ENCODE measurements around the gene SHANK3. TPM values are rescaled to one million over a fixed set of nuclear protein-coding genes. Genes with fewer than 3 reads are reported as not detected.

SHANK3 gene
- total and polyA plus RNA-seq, 2 donors (not counting 3 experiments of a cell fraction or from before 2014, with no cell fraction given) = 26.1 to 158 TPM

GRCh38 chr22:50714631-50715179 is 42.1 kb downstream of the SHANK3 start:
- no peak for FAIRE-seq
- no peaks in the 10 kb centered on the region for H3K9me3 ChIP-seq (replicated peaks; ENCODE audit: control insufficient read depth, insufficient read depth, low read length)
- ChIA-PET POLR2A (no interaction called here), CTCF (no interaction called here)
- no peak overlapping the region for H3K4me2 ChIP-seq (ENCODE audit: insufficient read depth, low read length)
- no peak overlapping the region for H2AFZ ChIP-seq (ENCODE audit: low read depth, low read length)
- peaks cover 11% of the 10 kb centered on the region for H3K79me2 ChIP-seq (ENCODE audit: control insufficient read depth, insufficient read depth, low read length)
- H3K27me3 ChIP-seq (ENCODE audit: control insufficient read depth in 2 of 2, insufficient read depth in 2 of 2, low read length in 2 of 2) = no peaks in the 10 kb centered on the region
- H4K20me1 ChIP-seq (replicated peaks; ENCODE audit: control insufficient read depth, extremely low read depth, insufficient read depth, low read length) = no peaks in the 10 kb centered on the region
- no peak overlapping the region for H3K9ac ChIP-seq (replicated peaks; ENCODE audit: extremely low read depth, insufficient read depth, low read length)
- H3K4me1 ChIP-seq (ENCODE audit: control insufficient read depth, extremely low read depth, insufficient read depth, low read length) = no peaks in the 10 kb centered on the region
- intact Hi-C loops (cut with micrococcal nuclease) = no loop called here
- TF ChIP-seq EZH2 (IDR thresholded peaks at IDR 0.05; ENCODE audit: borderline replicate concordance, low read depth, low read length, severe bottlenecking) = no peak
- no peak for TF ChIP-seq FOS (IDR thresholded peaks at IDR 0.05; ENCODE audit: borderline replicate concordance, insufficient read depth, low read length)
- no peak for TF ChIP-seq JUN (IDR thresholded peaks at IDR 0.05; ENCODE audit: borderline replicate concordance, insufficient read depth, insufficient read length, low read depth)
- peak; percentile 42 for TF ChIP-seq POLR2A (IDR thresholded peaks at IDR 0.05; ENCODE audit: low read depth, low read length)
- TF ChIP-seq CTCF (IDR thresholded peaks at IDR 0.05; ENCODE audit: extremely low read depth in 1 of 2, insufficient read depth in 1 of 2, low read depth in 1 of 2, low read length in 2 of 2) = no peak
- no peak for TF ChIP-seq MAX (IDR thresholded peaks at IDR 0.05; ENCODE audit: insufficient read depth, insufficient read length)
- no peaks in the 10 kb centered on the region for H3K9me1 ChIP-seq (replicated peaks; ENCODE audit: control insufficient read depth, extremely low read depth, insufficient read depth, low read length)
- dilution Hi-C loops (cut with MboI; ENCODE audit: extremely low pct_ligation_motif_present, low sequenced_read_pairs) = no loop called here
- peaks cover 32 to 83% of the 10 kb centered on the region in 2 experiments for H3K36me3 ChIP-seq (ENCODE audit: control insufficient read depth in 2 of 2, extremely low read depth in 1 of 2, insufficient read depth in 2 of 2, low read length in 2 of 2)
- no peak overlapping the region for H3K27ac ChIP-seq (ENCODE audit: insufficient read depth, low read depth, low read length)
- no peak for DNase-seq (ENCODE audit: low read depth, low spot score)
- H3K4me3 ChIP-seq (replicated peaks in 1 of 3; ENCODE audit: insufficient read depth in 1 of 3, low read depth in 1 of 3, low read length in 3 of 3) = no peak overlapping the region
- BruUV-seq (replicated peaks) = no TSS peak

Data from endothelial cell of umbilical vein (primary cell).